ENCODE data around the gene EPB41L4A.

DNA sequence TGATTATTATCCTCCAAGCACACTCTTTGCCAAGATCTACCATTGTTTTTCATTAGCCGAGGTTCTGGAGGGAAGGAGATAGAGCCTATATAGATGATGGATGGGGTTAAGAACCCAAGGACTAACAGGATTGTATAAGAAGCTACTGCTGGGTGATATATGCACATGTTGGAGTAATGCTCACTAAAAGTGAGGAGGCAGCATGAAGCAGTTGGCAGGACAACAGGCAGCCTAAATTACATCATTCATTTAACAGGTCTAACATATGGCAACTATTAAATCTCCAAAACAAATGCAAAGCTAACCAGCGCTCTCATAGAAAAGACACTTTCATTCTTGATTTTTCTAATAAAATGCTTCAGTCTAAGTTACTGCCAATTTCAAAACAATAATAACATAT, 293.2 kb downstream of the EPB41L4A start:
- TF ChIP-seq, protein P1, sequence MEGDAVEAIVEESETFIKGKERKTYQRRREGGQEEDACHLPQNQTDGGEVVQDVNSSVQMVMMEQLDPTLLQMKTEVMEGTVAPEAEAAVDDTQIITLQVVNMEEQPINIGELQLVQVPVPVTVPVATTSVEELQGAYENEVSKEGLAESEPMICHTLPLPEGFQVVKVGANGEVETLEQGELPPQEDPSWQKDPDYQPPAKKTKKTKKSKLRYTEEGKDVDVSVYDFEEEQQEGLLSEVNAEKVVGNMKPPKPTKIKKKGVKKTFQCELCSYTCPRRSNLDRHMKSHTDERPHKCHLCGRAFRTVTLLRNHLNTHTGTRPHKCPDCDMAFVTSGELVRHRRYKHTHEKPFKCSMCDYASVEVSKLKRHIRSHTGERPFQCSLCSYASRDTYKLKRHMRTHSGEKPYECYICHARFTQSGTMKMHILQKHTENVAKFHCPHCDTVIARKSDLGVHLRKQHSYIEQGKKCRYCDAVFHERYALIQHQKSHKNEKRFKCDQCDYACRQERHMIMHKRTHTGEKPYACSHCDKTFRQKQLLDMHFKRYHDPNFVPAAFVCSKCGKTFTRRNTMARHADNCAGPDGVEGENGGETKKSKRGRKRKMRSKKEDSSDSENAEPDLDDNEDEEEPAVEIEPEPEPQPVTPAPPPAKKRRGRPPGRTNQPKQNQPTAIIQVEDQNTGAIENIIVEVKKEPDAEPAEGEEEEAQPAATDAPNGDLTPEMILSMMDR (IDR thresholded peaks at IDR 0.05) = no peak
- no peak for TF ChIP-seq ZFX (IDR thresholded peaks at IDR 0.05; ENCODE audit: borderline replicate concordance)
